Mesodermal cell (in vitro differentiated cells): ENCODE data around the gene LRRC3C.

Source experiments
- H3K27ac ChIP-seq: 2 replicates; pipeline ENCODE4 v1.7.0; 2013; ENCODE audit warnings: mild to moderate bottlenecking, low read depth, low read length, moderate library complexity; ENCODE audit not compliant: severe bottlenecking
- H3K36me3 ChIP-seq: 2 replicates; pipeline ENCODE4 v1.7.1; 2013; ENCODE audit warnings: mild to moderate bottlenecking, low read length, moderate library complexity; ENCODE audit not compliant: control insufficient read depth, insufficient read depth
- H3K4me1 ChIP-seq: one replicate; pipeline ENCODE4 v1.7.1; 2013; ENCODE audit warnings: mild to moderate bottlenecking, low read length; ENCODE audit not compliant: insufficient read depth, control insufficient read depth, poor library complexity, severe bottlenecking
- H3K4me3 ChIP-seq: 2 replicates; pipeline ENCODE4 v1.7.0; 2013; ENCODE audit warnings: low read length, control low read depth, mild to moderate bottlenecking; ENCODE audit not compliant: insufficient read depth, poor library complexity, severe bottlenecking; ENCODE audit errors: extremely low read depth
- H3K9me3 ChIP-seq: 2 replicates; pipeline ENCODE4 v1.7.1; 2013; ENCODE audit warnings: mild to moderate bottlenecking, low read length, moderate library complexity; ENCODE audit not compliant: control insufficient read depth
- WGBS, 2 experiments: methylation state at CpG; one replicate each; pipeline ENCODE4 v1.1.5; 2013; ENCODE audit warnings: missing lambda C conversion rate in 2 of 2; ENCODE audit not compliant: insufficient coverage in 2 of 2; 5-methylcytosine and 5-hydroxymethylcytosine counted together

LRRC3C gene

DNA sequence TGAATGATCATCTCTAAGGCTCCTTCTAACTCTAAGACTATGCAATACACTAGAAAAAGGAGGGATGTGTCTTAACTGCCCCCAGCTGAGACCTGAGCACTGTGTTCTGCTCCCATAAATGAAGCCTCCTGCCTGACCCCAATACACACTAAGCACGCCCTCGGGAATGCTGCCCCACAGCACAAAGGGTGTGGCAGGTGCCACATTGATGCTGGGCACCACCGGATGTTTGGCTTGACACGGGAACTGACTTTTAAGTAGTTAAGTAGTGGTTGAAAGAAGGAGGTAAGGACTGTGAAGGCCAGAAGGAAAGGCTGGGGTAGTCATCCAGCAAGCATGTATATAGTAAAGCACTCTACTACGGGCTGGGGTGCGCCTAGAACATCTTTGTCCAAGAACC, 39.2 kb downstream of the LRRC3C start:
- H3K4me1 ChIP-seq = no peaks in the 10 kb centered on the region
- H3K36me3 ChIP-seq = no peaks in the 10 kb centered on the region
- no peak overlapping the region for H3K27ac ChIP-seq
- H3K9me3 ChIP-seq = no peaks in the 10 kb centered on the region
- 89 to 92% methylated on average over 3 to 6 of the region's 6 CpGs for WGBS, 2 experiments
- H3K4me3 ChIP-seq = no peak overlapping the region

DNA sequence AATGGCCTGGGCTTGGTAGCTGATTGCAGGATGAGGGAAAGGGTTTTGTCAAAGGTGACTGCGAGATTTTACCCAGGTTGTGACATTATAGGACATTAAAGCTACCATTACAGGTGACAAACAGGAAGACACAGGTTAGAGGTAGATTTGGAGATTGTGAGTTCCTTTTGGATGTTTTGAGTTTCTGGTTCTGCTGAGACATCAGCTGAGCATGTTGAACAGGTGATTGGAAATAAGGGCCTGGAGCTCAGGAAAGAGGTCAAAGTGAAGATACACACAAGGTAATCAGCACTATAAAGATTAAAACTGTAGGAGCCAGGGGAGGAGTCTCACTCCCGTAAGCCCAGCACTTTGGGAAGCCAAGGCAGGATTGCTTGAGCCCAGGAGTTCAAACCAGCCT, 41.2 kb downstream of the LRRC3C start:
- Histone ChIP-seq H3K27ac (no peak overlapping the region), H3K4me1 (peaks cover 7% of the 10 kb centered on the region), H3K4me3 (no peak overlapping the region), H3K36me3 (no peaks in the 10 kb centered on the region), H3K9me3 (no peaks in the 10 kb centered on the region)
- WGBS, 2 experiments = 100% methylated on average over 1 of the region's 2 CpGs; no CpG with 5 or more reads in 1 of the 2 experiments

DNA sequence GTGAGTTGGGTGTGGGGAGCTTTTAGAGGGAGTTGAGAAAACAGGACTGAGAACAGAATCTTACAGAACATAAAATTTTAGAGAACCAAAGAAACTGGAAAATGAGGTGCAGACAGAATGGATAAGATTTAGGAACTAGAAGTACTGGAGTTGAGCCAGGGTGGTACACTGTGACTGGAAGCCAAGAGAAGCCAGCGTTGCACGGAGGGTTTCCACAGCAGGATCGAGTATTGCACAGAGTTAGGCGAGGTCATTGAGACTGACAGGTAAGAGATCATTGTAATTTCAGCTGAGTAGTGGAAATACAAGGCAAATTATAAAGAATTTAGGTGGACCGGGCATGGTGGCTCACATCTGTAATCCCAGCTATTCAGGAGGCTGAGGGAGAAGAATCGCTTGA, 41.8 kb downstream of the LRRC3C start:
- Histone ChIP-seq H3K4me1 (peaks cover 10% of the 10 kb centered on the region), H3K27ac (no peak overlapping the region), H3K4me3 (no peak overlapping the region), H3K36me3 (no peaks in the 10 kb centered on the region), H3K9me3 (no peaks in the 10 kb centered on the region)
- 90 to 91% methylated on average over 6 of the region's 6 CpGs for WGBS, 2 experiments

- H3K4me1 ChIP-seq = peaks cover 10% of the 10 kb centered on the region
- no peak overlapping the region for H3K4me3 ChIP-seq
- H3K27ac ChIP-seq = no peak overlapping the region
- 80 to 91% methylated on average over 2 to 5 of the region's 7 CpGs for WGBS, 2 experiments
- no peaks in the 10 kb centered on the region for H3K36me3 ChIP-seq
- no peaks in the 10 kb centered on the region for H3K9me3 ChIP-seq
Observed at GRCh38 chr17:39970157-39970692, 42.7 kb downstream of the LRRC3C start.

- H3K27ac ChIP-seq = no peak overlapping the region
- WGBS, 2 experiments = 93 to 100% methylated on average over 3 to 4 of the region's 4 CpGs
- peaks cover 10% of the 10 kb centered on the region for H3K4me1 ChIP-seq
- H3K4me3 ChIP-seq = no peak overlapping the region
- no peaks in the 10 kb centered on the region for H3K36me3 ChIP-seq
- no peaks in the 10 kb centered on the region for H3K9me3 ChIP-seq
Observed at GRCh38 chr17:39971076-39971603, 43.6 kb downstream of the LRRC3C start.

DNA sequence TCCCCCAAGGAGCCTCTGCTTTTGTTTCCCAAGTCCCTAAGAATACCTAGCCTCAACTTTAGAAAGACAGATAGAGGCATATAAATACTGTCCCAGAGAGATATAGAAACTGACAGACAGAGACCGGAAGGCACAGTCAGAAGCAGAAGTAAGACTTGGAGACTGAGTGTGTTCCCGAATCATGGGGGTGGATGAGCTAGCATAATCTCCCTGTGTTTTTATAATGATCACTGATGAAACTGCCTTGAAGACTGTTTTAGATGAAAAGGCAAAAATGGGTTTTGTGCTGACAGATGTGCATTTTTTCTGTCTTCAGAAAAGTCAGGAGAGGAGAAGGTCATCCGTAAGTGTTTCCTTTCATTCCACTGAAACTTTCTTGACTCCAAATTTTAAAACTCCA, 44.7 kb downstream of the LRRC3C start:
- H3K27ac ChIP-seq = no peak overlapping the region
- 62 to 74% methylated on average over 2 to 3 of the region's 3 CpGs for whole genome bisulfite sequencing, 2 experiments
- peaks cover 10% of the 10 kb centered on the region for H3K4me1 ChIP-seq
- H3K9me3 ChIP-seq = no peaks in the 10 kb centered on the region
- H3K4me3 ChIP-seq = no peak overlapping the region
- H3K36me3 ChIP-seq = no peaks in the 10 kb centered on the region

DNA sequence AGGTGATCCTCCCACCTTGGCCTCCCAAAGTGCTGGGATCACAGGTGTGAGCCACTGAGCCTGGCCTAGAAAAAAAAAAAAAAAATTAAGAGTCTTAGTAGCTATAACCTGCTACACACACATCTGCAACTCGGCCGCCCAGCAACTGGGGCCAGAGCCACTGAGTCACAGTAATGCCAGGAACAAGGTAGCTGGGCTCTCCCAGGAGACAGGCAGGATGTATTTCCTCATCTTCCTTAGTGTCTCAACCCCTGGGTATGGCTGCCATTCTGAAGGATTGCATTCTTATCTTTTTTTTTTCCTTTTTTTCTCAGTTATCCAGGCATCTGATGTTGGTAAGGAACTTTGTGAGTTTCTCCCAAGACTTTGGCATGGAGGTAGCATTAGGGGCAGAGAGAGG, 46.0 kb downstream of the LRRC3C start:
- H3K9me3 ChIP-seq = no peaks in the 10 kb centered on the region
- no peaks in the 10 kb centered on the region for H3K36me3 ChIP-seq
- 94 to 96% methylated on average over 2 of the region's 2 CpGs for WGBS, 2 experiments
- no peak overlapping the region for H3K27ac ChIP-seq
- H3K4me1 ChIP-seq = peaks cover 10% of the 10 kb centered on the region
- no peak overlapping the region for H3K4me3 ChIP-seq

- H3K9me3 ChIP-seq = no peaks in the 10 kb centered on the region
- 80 to 95% methylated on average over 1 to 3 of the region's 5 CpGs for WGBS, 2 experiments
Observed at GRCh38 chr17:39974433-39974832, 46.9 kb downstream of the LRRC3C start.

GRCh38 chr17:39975801-39976200, 48.3 kb downstream of the LRRC3C start:
- Histone ChIP-seq H3K9me3 (no peaks in the 10 kb centered on the region), H3K4me1 (peaks cover 21% of the 10 kb centered on the region), H3K4me3 (no peak overlapping the region), H3K27ac (no peak overlapping the region), H3K36me3 (no peaks in the 10 kb centered on the region)
- 73 to 83% methylated on average over 3 of the region's 4 CpGs for WGBS, 2 experiments

More at GRCh38 chr17:39974433-39974832, 46.9 kb downstream of the LRRC3C start:
- Histone ChIP-seq H3K27ac (no peak overlapping the region), H3K36me3 (no peaks in the 10 kb centered on the region), H3K4me1 (peaks cover 18% of the 10 kb centered on the region), H3K4me3 (no peak overlapping the region)

DNA sequence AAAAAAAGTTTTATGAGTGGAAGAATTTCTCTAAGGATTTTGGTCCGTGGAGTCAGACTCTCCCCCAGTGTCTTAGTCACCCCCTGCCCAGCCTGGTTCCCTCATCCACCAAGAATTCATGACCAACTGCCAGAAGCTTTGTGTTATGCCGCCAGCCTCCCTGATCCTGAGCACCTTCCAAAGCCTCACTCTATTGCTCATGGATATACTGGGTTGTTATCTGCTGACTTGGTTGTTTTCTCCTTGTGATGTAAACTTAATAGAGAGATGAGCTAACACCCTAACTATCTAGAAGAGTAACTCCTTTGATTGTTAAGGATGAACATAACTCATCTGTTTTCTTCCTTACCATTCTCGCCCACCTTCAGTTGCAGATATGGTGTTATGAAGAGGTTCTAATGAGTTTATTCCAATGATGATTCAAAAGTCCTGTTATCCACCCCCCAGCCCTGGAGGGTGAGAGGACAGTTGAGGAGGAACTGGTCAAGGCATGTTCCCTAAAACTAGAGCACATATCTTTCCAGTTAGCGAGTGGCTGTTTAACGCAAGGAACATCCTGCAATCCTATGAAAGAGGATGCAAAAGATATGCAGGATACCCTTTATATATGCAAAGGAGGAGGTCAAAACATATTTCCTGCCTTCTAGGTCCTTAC, 51.6 kb downstream of the LRRC3C start:
- Histone ChIP-seq H3K4me1 (peaks cover 11% of the 10 kb centered on the region), H3K9me3 (no peaks in the 10 kb centered on the region), H3K4me3 (peak overlapping the region; percentile 95), H3K27ac (peak overlapping the region; percentile 58), H3K36me3 (peaks cover 6% of the 10 kb centered on the region)
- WGBS, 2 experiments = no CpG with 5 or more reads among the region's 5 CpGs

GRCh38 chr17:39979893-39980350, 52.4 kb downstream of the LRRC3C start:
- Histone ChIP-seq H3K4me3 (peak overlapping the region; percentile 95), H3K36me3 (peaks cover 14% of the 10 kb centered on the region), H3K9me3 (no peaks in the 10 kb centered on the region), H3K27ac (peak overlapping the region; percentile 96), H3K4me1 (peaks cover 11% of the 10 kb centered on the region)
- WGBS, 2 experiments = 4 to 5% methylated on average over 10 of the region's 10 CpGs
